H1 (cell line): Measurements from ENCODE around the gene ITGA11.

Source experiments
- NRF1 ChIP-seq: IDR thresholded peaks from 2 replicates; pipeline ENCODE4 v1.6.1; 2011; ENCODE audit warnings: mild to moderate bottlenecking, low read depth, low read length, improper control_type of control experiment
- POU5F1 ChIP-seq: IDR thresholded peaks from 2 replicates; pipeline ENCODE4 v1.6.1; 2011; ENCODE audit warnings: low read depth, mild to moderate bottlenecking, low read length, moderate library complexity
- SP1 ChIP-seq: IDR thresholded peaks from 2 replicates; pipeline ENCODE4 v1.6.1; 2011; ENCODE audit warnings: low read depth, low read length
- TAF1 ChIP-seq: IDR thresholded peaks from 2 replicates; pipeline ENCODE4 v1.6.1; 2011; ENCODE audit warnings: mild to moderate bottlenecking, low read depth, low read length
- TF ChIP-seq, protein P1 (sequence below), 3 experiments: IDR thresholded peaks; 1 replicate in 2 of 3; 2 replicates in 1 of 3; pipeline versions ENCODE4 v1.5.1 to v1.6.1; 2011; ENCODE audit warnings: low read length in 3 of 3, mild to moderate bottlenecking in 3 of 3, inconsistent platforms in 2 of 3, low read depth in 1 of 3, moderate library complexity in 1 of 3; ENCODE audit not compliant: insufficient read depth in 1 of 3; ENCODE audit errors: control extremely low read depth in 1 of 3
- TF ChIP-seq, protein P2 (sequence below): IDR thresholded peaks from 2 replicates; pipeline ENCODE4 v1.6.1; 2012; ENCODE audit warnings: inconsistent platforms

DNA sequence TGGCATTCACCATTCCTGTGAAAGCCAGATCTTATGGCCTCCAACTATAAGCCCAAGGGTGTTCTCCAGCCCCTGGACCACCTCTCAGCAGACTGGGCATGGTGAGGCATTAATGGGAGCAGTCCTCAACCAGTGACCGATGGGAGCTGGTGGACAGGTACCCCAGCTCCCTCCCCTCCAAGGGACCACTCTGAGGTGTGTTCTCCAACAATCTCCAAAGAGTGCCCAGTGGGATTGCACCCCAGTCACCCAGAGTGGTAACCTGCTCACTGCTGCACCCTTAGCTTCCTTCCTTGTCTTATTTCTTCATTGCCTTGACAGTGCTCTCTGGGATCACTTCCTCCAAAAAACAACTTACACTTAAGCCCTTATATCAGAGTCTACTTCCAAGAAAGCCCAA, 8.2 kb upstream of the ITGA11 start:
- TF ChIP-seq, protein P1, sequence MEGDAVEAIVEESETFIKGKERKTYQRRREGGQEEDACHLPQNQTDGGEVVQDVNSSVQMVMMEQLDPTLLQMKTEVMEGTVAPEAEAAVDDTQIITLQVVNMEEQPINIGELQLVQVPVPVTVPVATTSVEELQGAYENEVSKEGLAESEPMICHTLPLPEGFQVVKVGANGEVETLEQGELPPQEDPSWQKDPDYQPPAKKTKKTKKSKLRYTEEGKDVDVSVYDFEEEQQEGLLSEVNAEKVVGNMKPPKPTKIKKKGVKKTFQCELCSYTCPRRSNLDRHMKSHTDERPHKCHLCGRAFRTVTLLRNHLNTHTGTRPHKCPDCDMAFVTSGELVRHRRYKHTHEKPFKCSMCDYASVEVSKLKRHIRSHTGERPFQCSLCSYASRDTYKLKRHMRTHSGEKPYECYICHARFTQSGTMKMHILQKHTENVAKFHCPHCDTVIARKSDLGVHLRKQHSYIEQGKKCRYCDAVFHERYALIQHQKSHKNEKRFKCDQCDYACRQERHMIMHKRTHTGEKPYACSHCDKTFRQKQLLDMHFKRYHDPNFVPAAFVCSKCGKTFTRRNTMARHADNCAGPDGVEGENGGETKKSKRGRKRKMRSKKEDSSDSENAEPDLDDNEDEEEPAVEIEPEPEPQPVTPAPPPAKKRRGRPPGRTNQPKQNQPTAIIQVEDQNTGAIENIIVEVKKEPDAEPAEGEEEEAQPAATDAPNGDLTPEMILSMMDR (IDR thresholded peaks at IDR 0.05; ENCODE audit: control extremely low read depth in 1 of 3, insufficient read depth in 1 of 3, low read depth in 1 of 3, low read length in 3 of 3): no peak
- TF ChIP-seq POU5F1: no peak
- TF ChIP-seq TAF1: no peak
- TF ChIP-seq SP1: no peak
- TF ChIP-seq NRF1: no peak
- TF ChIP-seq, protein P2, sequence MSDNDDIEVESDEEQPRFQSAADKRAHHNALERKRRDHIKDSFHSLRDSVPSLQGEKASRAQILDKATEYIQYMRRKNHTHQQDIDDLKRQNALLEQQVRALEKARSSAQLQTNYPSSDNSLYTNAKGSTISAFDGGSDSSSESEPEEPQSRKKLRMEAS: no peak
